Activated CD4-positive, alpha-beta T cell treated with anti-CD3 and anti-CD28 coated beads, Interleukin-10, Interleukin-2, amounts not matched to agents 100 ng/mL and 50 ng/mL, durations not matched to agents 16 hours and 8 hours (primary cell): ENCODE data around the gene CHD3.

Experiments used
- DNase-seq: peaks from one replicate; pipeline ENCODE4 v3.0.0-alpha.2; 2020

Gene CHD3

GRCh38 chr17:7875804-7876370 lies 12.7 kb upstream of the CHD3 start:
- no peak for DNase-seq

- no peak for DNase-seq
These were observed 10.4 kb upstream of the CHD3 start for GRCh38 chr17:7878234-7878633.

- DNase-seq, result no peak
These were observed 8.3 kb upstream of the CHD3 start for GRCh38 chr17:7880076-7880868.

GRCh38 chr17:7881276-7882054 lies 7.1 kb upstream of the CHD3 start:
- DNase-seq, result no peak

GRCh38 chr17:7882068-7882467 lies 6.5 kb upstream of the CHD3 start:
- no peak for DNase-seq

GRCh38 chr17:7882629-7883028 lies 6.0 kb upstream of the CHD3 start:
- no peak for DNase-seq

GRCh38 chr17:7883781-7884386 lies 4.7 kb upstream of the CHD3 start:
- no peak for DNase-seq

GRCh38 chr17:7884581-7885366 lies 3.8 kb upstream of the CHD3 start:
- DNase-seq, result peak; percentile 39

- DNase-seq, result peak; percentile 54
These were observed 3.0 kb upstream of the CHD3 start for GRCh38 chr17:7885367-7886226.

GRCh38 chr17:7886227-7887037 lies 2.2 kb upstream of the CHD3 start:
- DNase-seq, result peak; percentile 67

- DNase-seq, result no peak
These were observed 1.5 kb upstream of the CHD3 start for GRCh38 chr17:7887038-7887481.

GRCh38 chr17:7887482-7888183 lies 956 bp upstream of the CHD3 start:
- peak; percentile 94 for DNase-seq

GRCh38 chr17:7889166-7889955 lies 772 bp downstream of the CHD3 start:
- peak; percentile 34 for DNase-seq

GRCh38 chr17:7893187-7893880 lies 4.7 kb downstream of the CHD3 start:
- no peak for DNase-seq

- DNase-seq, result no peak
These were observed 5.6 kb downstream of the CHD3 start for GRCh38 chr17:7894226-7894625.

- DNase-seq, result no peak
These were observed 6.3 kb downstream of the CHD3 start for GRCh38 chr17:7894866-7895265.

GRCh38 chr17:7897090-7897489 lies 8.5 kb downstream of the CHD3 start:
- no peak for DNase-seq

- DNase-seq, result no peak
These were observed 9.2 kb downstream of the CHD3 start for GRCh38 chr17:7897773-7898172.
